H1 (cell line): Measurements from ENCODE around the gene DPF3. TPM values are rescaled to one million over a fixed set of nuclear protein-coding genes. Genes with fewer than 3 reads are reported as not detected.

ENCODE experiments used
- CTCF ChIA-PET: fragments of 300-600 bp; sonication (Branson Sonifier 250); formaldehyde crosslinking; loops from one replicate; lab custom pipeline; 2021; ENCODE audit not compliant: partially characterized antibody; lab: Charles Lee
- POLR2A ChIA-PET: fragments of 300-600 bp; sonication (Branson Sonifier 250); formaldehyde crosslinking; loops from one replicate; lab custom pipeline; 2021; ENCODE audit warnings: inconsistent platforms; ENCODE audit not compliant: partially characterized antibody; lab: Charles Lee
- DNase-seq, 2 experiments: peaks; one replicate each; pipeline versions ENCODE4 v3.0.0 to v3.0.0-alpha.2; 2010 to 2022; ENCODE audit warnings: low spot score in 2 of 2, low read depth in 1 of 2, mixed read lengths in 1 of 2
- FAIRE-seq: peaks from 2 replicates; lab custom pipeline; 2011; peaks lifted over from hg19 to GRCh38; lab: Jason Lieb, UNC
- H2AFZ ChIP-seq: 2 replicates; pipeline ENCODE4 v1.8.1; 2012; ENCODE audit warnings: low read length, inconsistent platforms
- H2AK5ac ChIP-seq: 2 replicates; pipeline ENCODE4 v1.6.1; 2013; ENCODE audit warnings: low read depth, low read length
- H2BK120ac ChIP-seq: replicated peaks from 2 replicates; pipeline ENCODE3; 2013; ENCODE audit warnings: low read depth, low read length, inconsistent platforms
- H2BK12ac ChIP-seq: 2 replicates; pipeline ENCODE4 v1.6.1; 2013; ENCODE audit warnings: low read depth, low read length
- H2BK15ac ChIP-seq: 2 replicates; pipeline ENCODE4 v1.6.1; 2013; ENCODE audit warnings: low read length
- H2BK20ac ChIP-seq: 2 replicates; pipeline ENCODE4 v1.6.1; 2013; ENCODE audit warnings: low read length
- H2BK5ac ChIP-seq: 2 replicates; pipeline ENCODE4 v1.6.1; 2013; ENCODE audit warnings: low read depth, low read length
- H3K14ac ChIP-seq: 2 replicates; pipeline ENCODE4 v1.6.1; 2013; ENCODE audit warnings: inconsistent platforms; ENCODE audit not compliant: insufficient read length
- H3K18ac ChIP-seq: 2 replicates; pipeline ENCODE4 v1.6.1; 2013; ENCODE audit warnings: low read length; ENCODE audit errors: extremely low read depth
- H3K23ac ChIP-seq: 2 replicates; pipeline ENCODE4 v1.6.1; 2013; ENCODE audit warnings: inconsistent platforms; ENCODE audit not compliant: insufficient read length
- H3K23me2 ChIP-seq: 2 replicates; pipeline ENCODE4 v1.6.1; 2013; ENCODE audit warnings: low read depth, low read length
- H3K27ac ChIP-seq: 2 replicates; pipeline ENCODE4 v1.6.1; 2011; ENCODE audit warnings: low read depth, low read length, inconsistent platforms
- H3K27me3 ChIP-seq, 4 experiments: replicated peaks in 1 of 4; 1 replicate in 1 of 4; 2 replicates in 3 of 4; pipeline versions ENCODE4 v1.6.1 to v1.8.1; 2011 to 2013; ENCODE audit warnings: low read length in 3 of 4, mild to moderate bottlenecking in 3 of 4, inconsistent platforms in 2 of 4, mixed read lengths in 2 of 4, moderate library complexity in 1 of 4; ENCODE audit not compliant: control insufficient read depth in 3 of 4, insufficient read depth in 3 of 4; ENCODE audit errors: extremely low read depth in 1 of 4
- H3K36me3 ChIP-seq, 4 experiments: 2 replicates each; pipeline versions ENCODE4 v1.6.1 to v1.8.1; 2011 to 2013; ENCODE audit warnings: mild to moderate bottlenecking in 4 of 4, low read length in 3 of 4, moderate library complexity in 2 of 4, control low read depth in 1 of 4, inconsistent platforms in 1 of 4; ENCODE audit not compliant: insufficient read depth in 4 of 4, control insufficient read depth in 2 of 4
- H3K4ac ChIP-seq: replicated peaks from 2 replicates; pipeline ENCODE3; 2013; ENCODE audit warnings: low read length, low read depth, mixed read lengths, inconsistent platforms; ENCODE audit not compliant: insufficient read length
- H3K4me1 ChIP-seq, 4 experiments: replicated peaks in 1 of 4; 1 replicate in 1 of 4; 2 replicates in 3 of 4; pipeline versions ENCODE4 v1.6.1 to v1.8.1; 2011 to 2013; ENCODE audit warnings: low read length in 3 of 4, inconsistent platforms in 2 of 4, mixed read lengths in 1 of 4; ENCODE audit not compliant: insufficient read depth in 4 of 4, control insufficient read depth in 3 of 4
- H3K4me2 ChIP-seq, 2 experiments: 2 replicates each; pipeline versions ENCODE4 v1.6.1 to v1.8.1; 2011 to 2013; ENCODE audit warnings: low read depth in 2 of 2, low read length in 2 of 2, control low read depth in 1 of 2, inconsistent platforms in 1 of 2, mild to moderate bottlenecking in 1 of 2; ENCODE audit not compliant: insufficient read depth in 1 of 2
- H3K4me3 ChIP-seq, 4 experiments: fragments of 200-600, 300-600 bp in 1 of 4; sonication (generic), shearing (Covaris generic), sonication (Bioruptor Twin) in 1 of 4; 2 replicates each; pipeline versions ENCODE4 v1.5.1 to v1.8.1; 2011 to 2016; ENCODE audit warnings: low read length in 4 of 4, low read depth in 3 of 4, control low read depth in 2 of 4, inconsistent platforms in 2 of 4, mild to moderate bottlenecking in 2 of 4, mixed read lengths in 1 of 4, moderate library complexity in 1 of 4; ENCODE audit not compliant: insufficient read depth in 2 of 4; ENCODE audit errors: extremely low read depth in 1 of 4
- H3K56ac ChIP-seq: replicated peaks from 2 replicates; pipeline ENCODE3; 2013; ENCODE audit warnings: low read depth, mild to moderate bottlenecking, mixed read lengths, low read length, inconsistent platforms; ENCODE audit not compliant: insufficient read length
- H3K79me1 ChIP-seq: 2 replicates; pipeline ENCODE4 v1.6.1; 2013; ENCODE audit warnings: low read depth, low read length, control low read depth
- H3K79me2 ChIP-seq, 2 experiments: 2 replicates each; pipeline versions ENCODE4 v1.6.1 to v1.8.1; 2012 to 2013; ENCODE audit warnings: low read length in 2 of 2, mild to moderate bottlenecking in 2 of 2, inconsistent platforms in 1 of 2; ENCODE audit not compliant: insufficient read depth in 2 of 2, control insufficient read depth in 1 of 2
- H3K9ac ChIP-seq, 4 experiments: replicated peaks in 1 of 4; 1 replicate in 1 of 4; 2 replicates in 3 of 4; pipeline versions ENCODE4 v1.6.1 to v1.8.1; 2011 to 2013; ENCODE audit warnings: low read depth in 3 of 4, low read length in 3 of 4, control low read depth in 2 of 4, mild to moderate bottlenecking in 2 of 4, moderate library complexity in 2 of 4, inconsistent platforms in 1 of 4; ENCODE audit errors: extremely low read depth in 1 of 4
- H3K9me3 ChIP-seq, 2 experiments: 2 replicates each; pipeline versions ENCODE4 v1.6.1 to v1.8.1; 2012 to 2013; ENCODE audit warnings: mild to moderate bottlenecking in 2 of 2, moderate library complexity in 2 of 2, control low read depth in 1 of 2, inconsistent platforms in 1 of 2, low read depth in 1 of 2, low read length in 1 of 2, mixed read lengths in 1 of 2; ENCODE audit not compliant: insufficient read depth in 2 of 2
- H4K20me1 ChIP-seq, 2 experiments: replicated peaks in 1 of 2; 2 replicates each; pipeline versions ENCODE3 to v1.8.1; 2011 to 2013; ENCODE audit warnings: inconsistent platforms in 2 of 2, low read length in 2 of 2, mild to moderate bottlenecking in 1 of 2; ENCODE audit not compliant: insufficient read depth in 2 of 2, control insufficient read depth in 1 of 2
- H4K5ac ChIP-seq: 2 replicates; pipeline ENCODE4 v1.6.1; 2013; ENCODE audit warnings: low read length, low read depth, mixed read lengths, inconsistent platforms; ENCODE audit not compliant: insufficient read length
- H4K8ac ChIP-seq: 2 replicates; pipeline ENCODE4 v1.8.0; 2013; ENCODE audit warnings: mild to moderate bottlenecking, moderate library complexity, low read length, inconsistent platforms; ENCODE audit not compliant: insufficient read depth; ENCODE audit errors: extremely low read depth
- H4K91ac ChIP-seq: replicated peaks from 2 replicates; pipeline ENCODE3; 2013; ENCODE audit warnings: low read length, mixed read lengths, inconsistent platforms; ENCODE audit not compliant: insufficient read length
- USF2 ChIP-seq: IDR thresholded peaks from 2 replicates; pipeline ENCODE4 v1.6.1; 2011; ENCODE audit warnings: low read length, improper control_type of control experiment
- WGBS, 2 experiments: shearing (Covaris generic) in 1 of 2; methylation state at CpG; one replicate each; pipeline versions ENCODE4 v1.1.6 to v1.1.7; 2013 to 2015; ENCODE audit warnings: low lambda C conversion rate in 2 of 2, mixed read lengths in 2 of 2, inconsistent platforms in 1 of 2, low coverage in 1 of 2, missing lambda C conversion rate in 1 of 2; ENCODE audit not compliant: insufficient replicate concordance in 2 of 2, insufficient coverage in 1 of 2, insufficient read length in 1 of 2; ENCODE audit errors: extremely low coverage in 1 of 2, missing lambda C conversion rate in 1 of 2; 5-methylcytosine and 5-hydroxymethylcytosine counted together
- polyA plus RNA-seq, 7 experiments: library from polyadenylated mRNA; depleted of rRNA in 3 of 7; stranded (reverse) in 5 of 7; unstranded in 2 of 7; fragments of >200 nt in 5 of 7; fragments of 200-250 nt in 2 of 7; gene quantifications; 1 replicate in 5 of 7; 2 replicates in 1 of 7; 4 replicates in 1 of 7; pipeline versions ENCODE4 v1.2.1 to v1.2.3, GENCODE V29; 2011 to 2013; ENCODE audit warnings: missing spikeins in 2 of 7, mixed read lengths in 2 of 7
- total RNA-seq: library from RNA; stranded (reverse); fragmentation: NEBNext Ultra II Directional; extraction: Animal tissue kit (Norgen Biotek cat#: 25700); gene quantifications from 2 replicates; pipeline ENCODE4 v1.2.1, GENCODE V29; 2021

The DPF3 gene
- total and polyA plus RNA-seq, 2 of the 8 experiments (the other 6 are each of a cell fraction or from before 2014, with no cell fraction given) = 0.19 TPM; not detected in 1

- Histone ChIP-seq H2BK5ac (no peak overlapping the region), H2BK12ac (no peak overlapping the region), H3K18ac (no peak overlapping the region), H3K9ac (no peak overlapping the region), H3K4ac (no peak overlapping the region), H3K36me3 (no peaks in the 10 kb centered on the region), H3K56ac (no peak overlapping the region), H3K79me2 (no peaks in the 10 kb centered on the region), H3K27me3 (no peaks in the 10 kb centered on the region), H3K79me1 (no peaks in the 10 kb centered on the region), H3K23ac (no peak overlapping the region), H3K4me3 (no peak overlapping the region), H3K4me1 (no peaks in the 10 kb centered on the region), H3K23me2 (no peaks in the 10 kb centered on the region), H3K9me3 (peaks cover 5 to 9% of the 10 kb centered on the region in 2 experiments; a peak in 3 of 4 replicates), H4K20me1 (no peaks in the 10 kb centered on the region), H4K5ac (no peak overlapping the region), H2AFZ (no peak overlapping the region), H3K4me2 (no peak overlapping the region), H3K27ac (no peak overlapping the region), H2BK120ac (no peak overlapping the region), H3K14ac (no peak overlapping the region), H2BK15ac (no peak overlapping the region), H4K8ac (no peak overlapping the region), H2BK20ac (no peak overlapping the region), H4K91ac (no peak overlapping the region), H2AK5ac (no peak overlapping the region)
- ChIA-PET POLR2A (no interaction called here), CTCF (no interaction called here)
- FAIRE-seq = no peak
- TF ChIP-seq USF2 = no peak
- 85% methylated on average over 8 of the region's 8 CpGs; no CpG with 5 or more reads in 1 of the 2 experiments for WGBS, 2 experiments
- no peak for DNase-seq
Measured at GRCh38 chr14:72776701-72777261, 117.1 kb downstream of the DPF3 start.
